Astrocyte of the spinal cord (primary cell): ENCODE data around the gene PCDH15.

Experiments used
- DNase-seq: peaks from one replicate; pipeline ENCODE4 v3.0.0; 2011; ENCODE audit warnings: low read depth, low spot score
- H3K4me3 ChIP-seq: 2 replicates; pipeline ENCODE4 v1.5.1; 2011; ENCODE audit warnings: low read depth, mild to moderate bottlenecking, low read length, moderate library complexity
- CTCF ChIP-seq: IDR thresholded peaks from 2 replicates; pipeline ENCODE4 v1.5.1; 2012; ENCODE audit warnings: low read depth, mild to moderate bottlenecking, low read length, inconsistent platforms
- in situ Hi-C: cut with HindIII; loops from 2 replicates; pipeline ENCODE4 v1.10.0; 2017; ENCODE audit warnings: low sequenced_read_pairs

PCDH15 gene

GRCh38 chr10:53899463-53900160 lies 901.4 kb downstream of the PCDH15 start:
- in situ Hi-C loops: no loop called here
- DNase-seq: no peak
- TF ChIP-seq CTCF: no peak

GRCh38 chr10:53898532-53898931 lies 902.5 kb downstream of the PCDH15 start:
- in situ Hi-C loops: no loop called here
- no peak for TF ChIP-seq CTCF
- no peak overlapping the region for H3K4me3 ChIP-seq
- no peak for DNase-seq

More at GRCh38 chr10:53899463-53900160, 901.4 kb downstream of the PCDH15 start:
- no peak overlapping the region for H3K4me3 ChIP-seq

- no peak overlapping the region for H3K4me3 ChIP-seq
- no peak for DNase-seq
- in situ Hi-C loops: no loop called here
- TF ChIP-seq CTCF: no peak
Measured at GRCh38 chr10:53894145-53894544, 906.9 kb downstream of the PCDH15 start.

DNA sequence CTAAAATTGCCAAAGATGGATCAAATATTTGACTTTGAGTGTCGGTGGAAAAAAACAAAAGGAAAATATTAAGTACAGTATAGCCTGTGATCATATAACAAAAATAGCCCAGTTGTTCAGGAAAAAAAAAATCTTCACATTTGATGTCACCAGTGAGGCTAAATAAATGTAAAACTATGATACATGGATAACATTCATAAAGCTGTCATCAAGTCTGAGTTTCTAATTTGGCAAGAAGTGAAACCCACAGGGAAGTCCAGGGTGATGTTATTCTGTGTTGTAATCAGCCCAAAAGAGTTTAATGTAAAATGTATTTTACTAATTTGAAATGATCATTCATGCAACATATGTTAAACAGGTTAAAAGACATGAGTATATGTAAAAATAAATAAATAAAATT lies 908.0 kb downstream of the PCDH15 start:
- H3K4me3 ChIP-seq: no peak overlapping the region
- DNase-seq: no peak
- no peak for TF ChIP-seq CTCF
- in situ Hi-C loops: no loop called here

DNA sequence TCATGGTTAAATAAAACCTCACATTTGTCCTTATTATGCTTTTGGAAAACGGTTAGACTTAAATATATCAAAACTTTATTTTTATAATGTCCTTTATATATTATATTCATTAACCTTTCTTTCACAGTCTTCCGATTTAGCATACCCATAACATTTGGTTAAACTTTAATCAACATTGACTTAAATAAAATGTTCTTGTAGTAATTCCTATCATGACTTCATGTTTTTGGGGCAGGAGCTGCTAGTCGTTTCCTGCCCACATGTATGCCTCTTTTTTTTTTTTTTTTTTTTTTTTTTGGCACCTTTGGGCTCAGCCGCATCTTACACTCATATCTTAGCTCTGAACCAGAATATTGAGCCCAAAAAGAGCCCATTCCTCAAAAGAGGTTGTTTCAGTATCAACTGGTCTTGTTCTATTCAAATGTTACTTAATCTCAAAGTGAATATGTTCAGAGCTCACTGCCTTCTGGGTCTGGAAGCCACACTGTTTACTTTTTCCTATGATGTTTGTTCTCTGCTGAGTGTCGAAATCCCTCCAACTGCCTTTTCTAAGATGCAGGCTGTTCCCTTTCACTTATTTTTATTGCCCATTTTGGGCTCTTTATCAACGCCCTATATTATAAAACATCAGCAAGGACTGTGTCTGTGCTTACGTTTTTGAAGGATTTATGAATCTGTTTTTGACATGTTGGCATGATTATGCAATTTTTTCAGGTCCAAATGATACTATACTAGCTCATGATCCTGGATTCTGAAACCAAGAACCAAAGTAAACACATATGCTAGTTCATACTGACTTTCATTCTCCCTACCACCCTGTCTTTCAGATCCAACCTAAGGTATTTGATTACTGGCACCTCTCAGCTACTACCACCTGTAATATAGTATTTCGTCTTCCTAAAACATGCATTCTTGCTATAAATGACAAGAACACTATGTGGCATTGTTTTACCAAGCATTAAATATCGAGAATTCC lies 914.4 kb downstream of the PCDH15 start:
- DNase-seq: no peak

DNA sequence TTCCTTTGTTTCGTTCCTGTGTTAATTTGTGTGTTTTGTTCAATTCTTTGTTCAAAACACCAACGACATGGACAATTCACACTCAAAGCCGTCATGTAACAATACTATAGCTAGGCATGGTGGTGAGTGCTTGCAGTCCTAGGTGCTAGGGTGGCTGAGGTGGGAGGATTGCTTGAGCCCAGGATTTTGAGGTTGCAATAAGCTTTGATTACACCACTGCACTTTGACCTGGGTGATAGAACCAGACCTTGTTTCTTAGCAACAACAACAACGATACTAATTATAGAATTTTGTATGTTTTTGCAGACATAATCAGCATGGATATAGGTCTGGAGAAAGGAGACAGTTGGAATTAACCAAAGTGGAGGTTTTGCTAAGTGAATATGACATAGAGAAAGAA lies 936.2 kb downstream of the PCDH15 start:
- TF ChIP-seq CTCF: no peak
- H3K4me3 ChIP-seq: no peak overlapping the region
- no peak for DNase-seq
- in situ Hi-C loops: no loop called here

More for the DNA sequence above, 914.4 kb downstream of the PCDH15 start:
- in situ Hi-C loops: no loop called here
- H3K4me3 ChIP-seq: no peak overlapping the region
- no peak for TF ChIP-seq CTCF
